H9 (cell line): ENCODE results near the gene CARHSP1. TPM values are rescaled to one million over a fixed set of nuclear protein-coding genes. Genes with fewer than 3 reads are reported as not detected.

ENCODE experiments used
- DNase-seq: peaks from one replicate; pipeline ENCODE4 v3.0.0-alpha.2; 2017
- H2AFZ ChIP-seq: one replicate; pipeline ENCODE4 v1.6.1; 2013; ENCODE audit warnings: mild to moderate bottlenecking, low read length, control low read depth, moderate library complexity
- H2AK5ac ChIP-seq: 2 replicates; pipeline ENCODE4 v1.6.1; 2013; ENCODE audit warnings: low read length, control low read depth, mixed read lengths; ENCODE audit not compliant: insufficient read length
- H2BK120ac ChIP-seq: one replicate; pipeline ENCODE4 v1.6.1; 2013; ENCODE audit warnings: low read depth, mild to moderate bottlenecking, low read length, control low read depth, inconsistent platforms; ENCODE audit not compliant: poor library complexity, severe bottlenecking
- H2BK12ac ChIP-seq: 2 replicates; pipeline ENCODE4 v1.6.1; 2013; ENCODE audit warnings: low read length, control low read depth, mixed read lengths, low read depth; ENCODE audit not compliant: insufficient read length
- H2BK15ac ChIP-seq: 2 replicates; pipeline ENCODE4 v1.6.1; 2013; ENCODE audit warnings: low read depth, low read length, control low read depth
- H2BK20ac ChIP-seq: one replicate; pipeline ENCODE4 v1.6.1; 2013; ENCODE audit warnings: low read depth, mild to moderate bottlenecking, low read length, control low read depth, inconsistent platforms; ENCODE audit not compliant: poor library complexity, severe bottlenecking
- H2BK5ac ChIP-seq: 2 replicates; pipeline ENCODE4 v1.6.1; 2013; ENCODE audit warnings: low read length, control low read depth, mixed read lengths; ENCODE audit not compliant: insufficient read length
- H3K14ac ChIP-seq: 2 replicates; pipeline ENCODE4 v1.6.1; 2013; ENCODE audit warnings: low read length, control low read depth; ENCODE audit not compliant: insufficient read depth
- H3K18ac ChIP-seq: 2 replicates; pipeline ENCODE4 v1.6.1; 2013; ENCODE audit warnings: low read depth, mild to moderate bottlenecking, mixed read lengths, low read length, control low read depth; ENCODE audit not compliant: insufficient read length
- H3K23ac ChIP-seq: 2 replicates; pipeline ENCODE4 v1.6.1; 2013; ENCODE audit warnings: low read length, control low read depth, mixed read lengths, low read depth; ENCODE audit not compliant: insufficient read length
- H3K23me2 ChIP-seq: 2 replicates; pipeline ENCODE4 v1.6.1; 2013; ENCODE audit warnings: low read depth, mild to moderate bottlenecking, mixed read lengths, low read length, control low read depth; ENCODE audit not compliant: insufficient read length, poor library complexity, severe bottlenecking
- H3K27ac ChIP-seq: 2 replicates; pipeline ENCODE4 v1.5.1; 2013; ENCODE audit warnings: low read length, control low read depth, mixed read lengths, low read depth; ENCODE audit not compliant: insufficient read length
- H3K27me3 ChIP-seq: 2 replicates; pipeline ENCODE4 v1.6.1; 2013; ENCODE audit warnings: low read length, control low read depth, inconsistent platforms; ENCODE audit not compliant: insufficient read depth
- H3K4ac ChIP-seq: 2 replicates; pipeline ENCODE4 v1.6.1; 2013; ENCODE audit warnings: low read depth, mild to moderate bottlenecking, control low read depth, inconsistent platforms, low read length, moderate library complexity
- H3K4me1 ChIP-seq: 2 replicates; pipeline ENCODE4 v1.6.1; 2013; ENCODE audit warnings: low read length, control low read depth, inconsistent platforms; ENCODE audit not compliant: insufficient read depth
- H3K4me2 ChIP-seq: 2 replicates; pipeline ENCODE4 v1.6.1; 2013; ENCODE audit warnings: low read length, control low read depth, mixed read lengths; ENCODE audit not compliant: insufficient read length, insufficient read depth
- H3K56ac ChIP-seq: 2 replicates; pipeline ENCODE4 v1.6.1; 2013; ENCODE audit warnings: low read depth, mild to moderate bottlenecking, mixed read lengths, low read length, control low read depth; ENCODE audit not compliant: insufficient read length
- H3K79me1 ChIP-seq: 2 replicates; pipeline ENCODE4 v1.6.1; 2013; ENCODE audit warnings: low read depth, mild to moderate bottlenecking, moderate library complexity, low read length, control low read depth, inconsistent platforms; ENCODE audit not compliant: insufficient read depth, poor library complexity, severe bottlenecking
- H3K79me2 ChIP-seq: 2 replicates; pipeline ENCODE4 v1.6.1; 2013; ENCODE audit warnings: low read length, control low read depth, inconsistent platforms; ENCODE audit not compliant: insufficient read depth
- H3K9ac ChIP-seq: 2 replicates; pipeline ENCODE4 v1.6.1; 2013; ENCODE audit warnings: low read length, control low read depth, mixed read lengths; ENCODE audit not compliant: insufficient read length; ENCODE audit errors: extremely low read depth
- H3K9me3 ChIP-seq: one replicate; pipeline ENCODE4 v1.6.1; 2013; ENCODE audit warnings: low read depth, low read length, inconsistent platforms; ENCODE audit not compliant: control insufficient read depth
- H3T11ph ChIP-seq: one replicate; pipeline ENCODE4 v1.6.1; 2013; ENCODE audit warnings: mild to moderate bottlenecking, low read length, control low read depth, inconsistent platforms
- H4K20me1 ChIP-seq: one replicate; pipeline ENCODE4 v1.6.1; 2013; ENCODE audit not compliant: control insufficient read depth, insufficient read length, insufficient read depth
- H4K5ac ChIP-seq: 2 replicates; pipeline ENCODE4 v1.6.1; 2013; ENCODE audit warnings: low read depth, mild to moderate bottlenecking, mixed read lengths, low read length, control low read depth; ENCODE audit not compliant: insufficient read length
- H4K8ac ChIP-seq: replicated peaks from 2 replicates; pipeline ENCODE4 v1.6.1; 2013; ENCODE audit warnings: low read length, control low read depth, mixed read lengths, low read depth; ENCODE audit not compliant: insufficient read length
- H4K91ac ChIP-seq: 2 replicates; pipeline ENCODE4 v1.6.1; 2013; ENCODE audit warnings: low read depth, mild to moderate bottlenecking, moderate library complexity, mixed read lengths, low read length, control low read depth; ENCODE audit not compliant: insufficient read length
- H3K27ac Mint-ChIP-seq, 3 experiments: 2 replicates in 2 of 3; 3 replicates in 1 of 3; pipeline ENCODE4 v1.8.0; 2020 to 2021; ENCODE audit warnings: mixed read lengths in 3 of 3, mild to moderate bottlenecking in 1 of 3, moderate library complexity in 1 of 3
- H3K27me3 Mint-ChIP-seq: 2 replicates; pipeline ENCODE4 v1.8.0; 2021; ENCODE audit warnings: low read depth, mild to moderate bottlenecking, moderate library complexity, mixed read lengths
- H3K36me3 Mint-ChIP-seq, 3 experiments: 2 replicates in 2 of 3; 3 replicates in 1 of 3; pipeline ENCODE4 v1.8.0; 2020 to 2021; ENCODE audit warnings: low read depth in 3 of 3, mixed read lengths in 3 of 3; ENCODE audit not compliant: insufficient read depth in 1 of 3
- H3K4me1 Mint-ChIP-seq, 2 experiments: 2 replicates each; pipeline ENCODE4 v1.8.0; 2020; ENCODE audit warnings: mixed read lengths in 2 of 2
- H3K4me3 Mint-ChIP-seq, 2 experiments: 2 replicates in 1 of 2; 3 replicates in 1 of 2; pipeline ENCODE4 v1.8.0; 2020 to 2021; ENCODE audit warnings: mild to moderate bottlenecking in 2 of 2, mixed read lengths in 2 of 2, moderate library complexity in 1 of 2
- H3K9me3 Mint-ChIP-seq, 2 experiments: 2 replicates in 1 of 2; 3 replicates in 1 of 2; pipeline ENCODE4 v1.8.0; 2020; ENCODE audit warnings: mild to moderate bottlenecking in 2 of 2, mixed read lengths in 2 of 2, moderate library complexity in 1 of 2
- CTCF ChIP-seq: fragments of 200-600 bp; sonication (generic); conservative IDR thresholded peaks from 3 replicates; pipeline ENCODE4 v1.8.0; 2021; ENCODE audit warnings: antibody characterized with exemption, mild to moderate bottlenecking
- WGBS: extraction: QIAGEN DNeasy Blood & Tissue Kit; methylation state at CpG from one replicate; pipeline ENCODE4 v1.1.7; 2013; ENCODE audit warnings: missing lambda C conversion rate, low lambda C conversion rate, mixed read lengths; ENCODE audit not compliant: insufficient read length; ENCODE audit errors: extremely low coverage; 5-methylcytosine and 5-hydroxymethylcytosine counted together
- total RNA-seq: library from RNA; stranded (reverse); gene quantifications from 2 replicates; pipeline ENCODE4 v1.2.1, GENCODE V29; 2021

The CARHSP1 gene
- total RNA-seq, 1 experiment from 2014 or later = 194 TPM

DNA sequence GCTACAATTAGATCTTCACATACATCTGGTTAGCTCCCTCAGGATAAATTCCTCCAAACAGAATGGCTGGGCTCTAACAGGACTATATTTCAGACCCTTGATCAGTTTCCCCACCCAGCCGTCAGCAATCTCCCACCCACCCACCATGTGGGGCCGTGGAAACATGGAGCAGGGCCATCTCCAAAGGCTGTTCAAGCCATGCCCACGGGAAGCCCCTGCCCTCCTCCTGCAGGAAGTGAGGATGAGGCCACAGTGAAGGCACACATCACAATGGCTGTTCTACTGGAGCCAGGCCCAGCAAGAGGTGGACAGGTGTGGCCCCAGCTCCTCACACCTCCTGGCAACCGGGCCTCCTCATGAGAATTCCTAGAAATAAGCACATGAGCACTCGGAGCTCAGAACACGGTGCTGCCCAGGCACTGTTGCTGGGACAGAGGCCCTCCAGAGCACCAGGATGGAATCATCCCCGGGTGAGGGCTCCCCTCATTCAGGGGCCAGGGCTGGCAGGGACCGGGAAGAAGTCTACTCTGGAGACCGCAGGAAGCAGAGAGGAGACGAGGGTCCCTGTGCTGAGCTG, 13.3 kb upstream of the CARHSP1 start, which contains the start of gene LITAFD:
Gene LITAFD, plus strand, starts transcription at position 311 of the 577 bp plus-strand sequence. CDS start 2,005 bp downstream, outside the sequence.
- H3K4me1 Mint-ChIP-seq = peaks cover 28 to 30% of the 10 kb centered on the region in 2 experiments
- Histone ChIP-seq H4K8ac (no peak within 1 kb of the TSS), H2BK12ac (no peak within 1 kb of the TSS), H2BK20ac (no peak within 1 kb of the TSS), H4K91ac (no peak within 1 kb of the TSS), H3K18ac (no peak within 1 kb of the TSS), H2BK120ac (no peak within 1 kb of the TSS), H2AK5ac (no peak within 1 kb of the TSS), H3K23me2 (no peaks in the 10 kb centered on the region), H4K5ac (no peak within 1 kb of the TSS), H3T11ph (no peak within 1 kb of the TSS), H3K27me3 (no peaks in the 10 kb centered on the region), H3K9me3 (no peaks in the 10 kb centered on the region), H2AFZ (no peak within 1 kb of the TSS), H3K4me2 (no peak within 1 kb of the TSS), H3K9ac (no peak within 1 kb of the TSS), H3K27ac (no peak within 1 kb of the TSS), H3K4me1 (no peaks in the 10 kb centered on the region; the same call in 1 of the 2 replicates), H3K56ac (no peak within 1 kb of the TSS), H3K79me1 (no peaks in the 10 kb centered on the region), H3K79me2 (no peaks in the 10 kb centered on the region), H3K14ac (no peak within 1 kb of the TSS), H3K23ac (no peak within 1 kb of the TSS), H4K20me1 (peaks cover 4% of the 10 kb centered on the region), H2BK15ac (no peak within 1 kb of the TSS), H3K4ac (no peak within 1 kb of the TSS), H2BK5ac (no peak within 1 kb of the TSS)
- no peak for DNase-seq
- no peak for TF ChIP-seq CTCF
- WGBS = no CpG with 5 or more reads among the region's 10 CpGs
- peaks cover 2% of the 10 kb centered on the region for H3K27me3 Mint-ChIP-seq
- no peaks in the 10 kb centered on the region; a peak in 1 of 5 replicates for H3K9me3 Mint-ChIP-seq
- peak within 1 kb of the TSS in 2 of 3 experiments; percentile 56 to 86; a peak in 4 of 7 replicates for H3K27ac Mint-ChIP-seq
- H3K4me3 Mint-ChIP-seq = no peak within 1 kb of the TSS
- peaks cover 2 to 7% (median 3%) of the 10 kb centered on the region in 3 experiments; a peak in 5 of 7 replicates for H3K36me3 Mint-ChIP-seq
